Neural cell (in vitro differentiated cells): Measurements from ENCODE around the gene EYS. TPM values are rescaled to one million over a fixed set of nuclear protein-coding genes. Genes with fewer than 3 reads are reported as not detected.

ENCODE experiments used
- H2AFZ ChIP-seq: fragments of 200-600, 300-800 bp; sonication (generic), shearing (Covaris generic); 2 replicates; pipeline ENCODE4 v1.6.0; 2014; ENCODE audit warnings: low read depth, mild to moderate bottlenecking, antibody characterized with exemption, low read length, moderate library complexity
- H3F3A ChIP-seq: fragments of 200-600 bp; shearing (Covaris generic); 2 replicates; pipeline ENCODE4 v1.6.1; 2016; ENCODE audit warnings: mild to moderate bottlenecking, moderate library complexity, mixed read lengths, antibody characterized with exemption, low read length; ENCODE audit not compliant: insufficient read depth, poor library complexity, severe bottlenecking
- H3K27ac ChIP-seq: fragments of 200-600, 300-800 bp; sonication (generic), shearing (Covaris generic); 2 replicates; pipeline ENCODE4 v1.5.1; 2014; ENCODE audit warnings: mild to moderate bottlenecking, low read length, moderate library complexity
- H3K27me3 ChIP-seq: fragments of 300-800, 200-600 bp; sonication (generic), shearing (Covaris generic); 2 replicates; pipeline ENCODE4 v1.6.0; 2014; ENCODE audit warnings: mild to moderate bottlenecking, low read depth, low read length, moderate library complexity; ENCODE audit not compliant: insufficient read depth
- H3K36me3 ChIP-seq: fragments of 300-800, 200-600 bp; sonication (generic), shearing (Covaris generic); 2 replicates; pipeline ENCODE4 v1.5.1; 2014; ENCODE audit warnings: mild to moderate bottlenecking, antibody characterized with exemption, low read length, moderate library complexity; ENCODE audit not compliant: insufficient read depth
- H3K4me2 ChIP-seq: fragments of 300-800, 200-600 bp; sonication (generic), shearing (Covaris generic); 2 replicates; pipeline ENCODE4 v1.6.0; 2014; ENCODE audit warnings: mild to moderate bottlenecking, low read length
- H3K4me3 ChIP-seq: fragments of 300-800, 200-600 bp; sonication (generic), shearing (Covaris generic); 2 replicates; pipeline ENCODE4 v1.5.1; 2014; ENCODE audit warnings: mild to moderate bottlenecking, low read length, moderate library complexity
- H3K79me2 ChIP-seq: fragments of 200-600 bp; shearing (Covaris generic); replicated peaks from 2 replicates; pipeline ENCODE4 v1.6.0; 2014; ENCODE audit warnings: mild to moderate bottlenecking, low read length, moderate library complexity; ENCODE audit not compliant: insufficient read depth
- H3K9ac ChIP-seq: fragments of 300-800, 200-600 bp; sonication (generic), shearing (Covaris generic); 2 replicates; pipeline ENCODE4 v1.6.1; 2016; ENCODE audit warnings: mild to moderate bottlenecking, low read length, mixed read lengths
- H3K9me2 ChIP-seq: fragments of 200-600 bp; shearing (Covaris generic); 2 replicates; pipeline ENCODE4 v1.6.1; 2016; ENCODE audit warnings: mild to moderate bottlenecking, low read length, mixed read lengths; ENCODE audit not compliant: insufficient read depth
- H3K9me3 ChIP-seq: fragments of 200-600, 300-800 bp; sonication (generic), shearing (Covaris generic); 2 replicates; pipeline ENCODE4 v1.6.1; 2016; ENCODE audit warnings: mild to moderate bottlenecking, mixed run types, low read length, moderate library complexity, mixed read lengths
- H4K20me1 ChIP-seq: fragments of 200-600 bp; shearing (Covaris generic); 2 replicates; pipeline ENCODE4 v1.6.1; 2016; ENCODE audit warnings: mild to moderate bottlenecking, mixed run types; ENCODE audit not compliant: insufficient read depth
- EP300 ChIP-seq: fragments of 450-650 bp; conservative IDR thresholded peaks from 2 replicates; pipeline ENCODE4 v1.6.1; 2014; ENCODE audit warnings: antibody characterized with exemption, mild to moderate bottlenecking, moderate library complexity; ENCODE audit not compliant: poor library complexity, severe bottlenecking
- EZH2 ChIP-seq: fragments of 200-600, 300-800 bp; shearing (Covaris generic), sonication (generic); IDR thresholded peaks from 2 replicates; pipeline ENCODE4 v1.6.1; 2014; ENCODE audit warnings: antibody characterized with exemption, low read length, borderline replicate concordance, mild to moderate bottlenecking; ENCODE audit not compliant: insufficient read depth, poor library complexity, severe bottlenecking
- MXI1 ChIP-seq: fragments of 450-650 bp; conservative IDR thresholded peaks from 2 replicates; pipeline ENCODE4 v1.6.1; 2014; ENCODE audit warnings: antibody characterized with exemption, mild to moderate bottlenecking; ENCODE audit not compliant: poor library complexity, severe bottlenecking
- POLR2AphosphoS5 ChIP-seq: IDR thresholded peaks from 2 replicates; pipeline ENCODE4 v1.6.1; 2012
- RAD21 ChIP-seq: fragments of 450-650 bp; conservative IDR thresholded peaks from 2 replicates; pipeline ENCODE4 v1.6.1; 2014; ENCODE audit warnings: antibody characterized with exemption, mild to moderate bottlenecking, moderate library complexity
- SMC3 ChIP-seq: fragments of 450-650 bp; conservative IDR thresholded peaks from 2 replicates; pipeline ENCODE4 v1.6.1; 2014; ENCODE audit warnings: antibody characterized with exemption, mild to moderate bottlenecking, moderate library complexity; ENCODE audit not compliant: poor library complexity
- TAF1 ChIP-seq: IDR thresholded peaks from 2 replicates; pipeline ENCODE4 v1.6.1; 2012; ENCODE audit warnings: low read depth
- polyA plus RNA-seq: library from polyadenylated mRNA; depleted of rRNA; stranded (reverse); fragments of >200 nt; gene quantifications from 2 replicates; pipeline ENCODE4 v1.2.3, GENCODE V29; 2014
- TF ChIP-seq, protein P1 (sequence below): IDR thresholded peaks from 2 replicates; pipeline ENCODE4 v1.6.1; 2012; ENCODE audit warnings: borderline replicate concordance
- TF ChIP-seq, protein P2 (sequence below): fragments of 450-650 bp; IDR thresholded peaks from 2 replicates; pipeline ENCODE4 v1.5.1; 2014; ENCODE audit warnings: antibody characterized with exemption, mild to moderate bottlenecking, moderate library complexity; ENCODE audit not compliant: poor library complexity, severe bottlenecking

Gene EYS
- polyA plus RNA-seq, 1 donor from 2014 or later = 0.38 TPM

DNA sequence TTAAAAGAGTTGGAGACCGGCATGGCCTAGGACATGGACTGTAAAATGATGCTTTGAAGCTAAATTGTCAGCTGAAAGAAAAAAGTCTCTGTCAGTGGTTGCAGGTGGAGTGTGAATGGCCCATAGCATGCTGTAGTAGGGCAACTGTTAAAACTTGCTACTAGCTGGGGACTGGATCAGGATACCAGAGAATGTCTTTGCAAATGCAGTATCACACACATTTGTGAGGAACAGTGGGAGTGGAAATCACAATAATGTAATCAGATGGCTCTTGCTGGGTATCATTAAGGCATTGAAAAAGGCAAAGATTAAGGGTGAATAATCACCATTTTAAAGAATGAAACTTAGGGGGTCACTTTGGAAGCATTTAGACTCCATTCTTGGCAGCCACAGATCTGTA is 737.9 kb downstream of the EYS start:
- Histone ChIP-seq H3K36me3 (no peaks in the 10 kb centered on the region), H3K9ac (no peak overlapping the region), H3F3A (no peaks in the 10 kb centered on the region), H4K20me1 (no peaks in the 10 kb centered on the region), H3K27me3 (no peaks in the 10 kb centered on the region), H2AFZ (no peak overlapping the region), H3K4me2 (no peak overlapping the region), H3K27ac (no peak overlapping the region), H3K4me3 (no peak overlapping the region), H3K79me2 (no peaks in the 10 kb centered on the region), H3K9me3 (no peaks in the 10 kb centered on the region), H3K9me2 (no peaks in the 10 kb centered on the region)
- TF ChIP-seq POLR2AphosphoS5 (no peak), TAF1 (no peak), MXI1 (no peak), EZH2 (no peak), EP300 (no peak), RAD21 (no peak), SMC3 (no peak)
- TF ChIP-seq, protein P1, sequence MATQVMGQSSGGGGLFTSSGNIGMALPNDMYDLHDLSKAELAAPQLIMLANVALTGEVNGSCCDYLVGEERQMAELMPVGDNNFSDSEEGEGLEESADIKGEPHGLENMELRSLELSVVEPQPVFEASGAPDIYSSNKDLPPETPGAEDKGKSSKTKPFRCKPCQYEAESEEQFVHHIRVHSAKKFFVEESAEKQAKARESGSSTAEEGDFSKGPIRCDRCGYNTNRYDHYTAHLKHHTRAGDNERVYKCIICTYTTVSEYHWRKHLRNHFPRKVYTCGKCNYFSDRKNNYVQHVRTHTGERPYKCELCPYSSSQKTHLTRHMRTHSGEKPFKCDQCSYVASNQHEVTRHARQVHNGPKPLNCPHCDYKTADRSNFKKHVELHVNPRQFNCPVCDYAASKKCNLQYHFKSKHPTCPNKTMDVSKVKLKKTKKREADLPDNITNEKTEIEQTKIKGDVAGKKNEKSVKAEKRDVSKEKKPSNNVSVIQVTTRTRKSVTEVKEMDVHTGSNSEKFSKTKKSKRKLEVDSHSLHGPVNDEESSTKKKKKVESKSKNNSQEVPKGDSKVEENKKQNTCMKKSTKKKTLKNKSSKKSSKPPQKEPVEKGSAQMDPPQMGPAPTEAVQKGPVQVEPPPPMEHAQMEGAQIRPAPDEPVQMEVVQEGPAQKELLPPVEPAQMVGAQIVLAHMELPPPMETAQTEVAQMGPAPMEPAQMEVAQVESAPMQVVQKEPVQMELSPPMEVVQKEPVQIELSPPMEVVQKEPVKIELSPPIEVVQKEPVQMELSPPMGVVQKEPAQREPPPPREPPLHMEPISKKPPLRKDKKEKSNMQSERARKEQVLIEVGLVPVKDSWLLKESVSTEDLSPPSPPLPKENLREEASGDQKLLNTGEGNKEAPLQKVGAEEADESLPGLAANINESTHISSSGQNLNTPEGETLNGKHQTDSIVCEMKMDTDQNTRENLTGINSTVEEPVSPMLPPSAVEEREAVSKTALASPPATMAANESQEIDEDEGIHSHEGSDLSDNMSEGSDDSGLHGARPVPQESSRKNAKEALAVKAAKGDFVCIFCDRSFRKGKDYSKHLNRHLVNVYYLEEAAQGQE = no peak
- TF ChIP-seq, protein P2, sequence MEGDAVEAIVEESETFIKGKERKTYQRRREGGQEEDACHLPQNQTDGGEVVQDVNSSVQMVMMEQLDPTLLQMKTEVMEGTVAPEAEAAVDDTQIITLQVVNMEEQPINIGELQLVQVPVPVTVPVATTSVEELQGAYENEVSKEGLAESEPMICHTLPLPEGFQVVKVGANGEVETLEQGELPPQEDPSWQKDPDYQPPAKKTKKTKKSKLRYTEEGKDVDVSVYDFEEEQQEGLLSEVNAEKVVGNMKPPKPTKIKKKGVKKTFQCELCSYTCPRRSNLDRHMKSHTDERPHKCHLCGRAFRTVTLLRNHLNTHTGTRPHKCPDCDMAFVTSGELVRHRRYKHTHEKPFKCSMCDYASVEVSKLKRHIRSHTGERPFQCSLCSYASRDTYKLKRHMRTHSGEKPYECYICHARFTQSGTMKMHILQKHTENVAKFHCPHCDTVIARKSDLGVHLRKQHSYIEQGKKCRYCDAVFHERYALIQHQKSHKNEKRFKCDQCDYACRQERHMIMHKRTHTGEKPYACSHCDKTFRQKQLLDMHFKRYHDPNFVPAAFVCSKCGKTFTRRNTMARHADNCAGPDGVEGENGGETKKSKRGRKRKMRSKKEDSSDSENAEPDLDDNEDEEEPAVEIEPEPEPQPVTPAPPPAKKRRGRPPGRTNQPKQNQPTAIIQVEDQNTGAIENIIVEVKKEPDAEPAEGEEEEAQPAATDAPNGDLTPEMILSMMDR = no peak

DNA sequence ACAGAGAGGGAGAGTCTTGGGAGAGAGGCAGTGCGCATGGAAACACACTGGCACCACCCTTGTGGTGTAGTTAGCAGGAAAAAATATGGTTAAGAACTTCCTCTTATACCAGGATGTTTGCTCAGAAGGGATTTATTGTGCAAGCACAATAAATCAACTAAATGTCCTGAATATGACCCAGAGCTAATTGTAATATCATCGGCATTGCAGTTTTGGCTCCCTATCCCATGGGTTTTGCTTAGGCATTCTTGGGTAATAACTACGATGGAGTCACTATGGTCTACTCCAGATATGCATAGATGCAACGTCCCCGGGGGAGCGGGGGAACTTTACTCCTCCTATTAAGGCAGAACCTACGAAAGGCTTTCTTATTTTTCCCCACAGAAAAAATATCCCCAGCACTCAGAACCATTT is 751.6 kb downstream of the EYS start:
- H4K20me1 ChIP-seq = no peaks in the 10 kb centered on the region
- H3K27me3 ChIP-seq = no peaks in the 10 kb centered on the region
- H2AFZ ChIP-seq = no peak overlapping the region
- H3K36me3 ChIP-seq = no peaks in the 10 kb centered on the region
- TF ChIP-seq RAD21 (no peak), EZH2 (no peak), POLR2AphosphoS5 (no peak), SMC3 (no peak), EP300 (no peak), TAF1 (no peak), MXI1 (no peak)
- TF ChIP-seq, protein P2 = no peak
- TF ChIP-seq, protein P1 = no peak
- H3K9me3 ChIP-seq = no peaks in the 10 kb centered on the region
- no peaks in the 10 kb centered on the region for H3K79me2 ChIP-seq
- H3K27ac ChIP-seq = no peak overlapping the region
- no peaks in the 10 kb centered on the region for H3F3A ChIP-seq
- no peak overlapping the region for H3K4me3 ChIP-seq
- H3K9ac ChIP-seq = no peak overlapping the region
- H3K9me2 ChIP-seq = no peaks in the 10 kb centered on the region
- H3K4me2 ChIP-seq = no peak overlapping the region
